Aorta (tissue), 5 donors: Measurements from ENCODE around the gene CXCL3. TPM values are rescaled to one million over a fixed set of nuclear protein-coding genes. Genes with fewer than 3 reads are reported as not detected.

Experiments used
- ATAC-seq: fragments of 200-7000 bp; cut with Tn5 transposase; one replicate; pipeline ENCODE4 v1.9.1; 2022; ENCODE audit warnings: moderate library complexity; ENCODE audit not compliant: low FRiP score
- DNase-seq, 2 donors: peaks; one replicate each; pipeline ENCODE4 v3.0.0-alpha.2; 2020
- H3K27ac ChIP-seq, 2 donors: one replicate each; pipeline ENCODE4 v1.5.1; 2013; ENCODE audit warnings: low read length in 2 of 2, mild to moderate bottlenecking in 2 of 2, moderate library complexity in 2 of 2, control low read depth in 1 of 2, inconsistent platforms in 1 of 2, low read depth in 1 of 2
- H3K27me3 ChIP-seq, 2 donors: one replicate each; pipeline ENCODE4 v1.6.1; 2013; ENCODE audit warnings: control low read depth in 1 of 2, low read length in 1 of 2, mild to moderate bottlenecking in 1 of 2, moderate library complexity in 1 of 2; ENCODE audit not compliant: insufficient read depth in 2 of 2, control insufficient read depth in 1 of 2
- H3K36me3 ChIP-seq, 2 donors: one replicate each; pipeline ENCODE4 v1.6.1; 2013; ENCODE audit warnings: control low read depth in 1 of 2, low read length in 1 of 2, mild to moderate bottlenecking in 1 of 2; ENCODE audit not compliant: insufficient read depth in 2 of 2, control insufficient read depth in 1 of 2
- H3K4me1 ChIP-seq, 2 donors: one replicate each; pipeline ENCODE4 v1.6.1; 2013; ENCODE audit warnings: low read length in 2 of 2, control low read depth in 1 of 2, mild to moderate bottlenecking in 1 of 2, moderate library complexity in 1 of 2; ENCODE audit not compliant: insufficient read depth in 2 of 2, control insufficient read depth in 1 of 2
- H3K4me3 ChIP-seq, 2 donors: one replicate each; pipeline ENCODE4 v1.5.1; 2013; ENCODE audit warnings: low read length in 2 of 2, control low read depth in 1 of 2, mild to moderate bottlenecking in 1 of 2
- H3K9me3 ChIP-seq: one replicate; pipeline ENCODE4 v1.6.1; 2013; ENCODE audit warnings: mild to moderate bottlenecking, low read length; ENCODE audit not compliant: control insufficient read depth
- WGBS, 2 donors: extraction: QIAGEN DNeasy Blood & Tissue Kit; methylation state at CpG; one replicate each; pipeline ENCODE4 v1.1.7; 2013; 5-methylcytosine and 5-hydroxymethylcytosine counted together
- intact Hi-C, 2 donors: fragments of 100-400 bp; cut with DNase I; formaldehyde crosslinking; loops; one replicate each; pipeline versions ENCODE4 v1.14.2 to v1.15.0; 2022
- polyA plus RNA-seq, 2 donors: library from polyadenylated mRNA; stranded (reverse); fragments of 200-250 nt; gene quantifications; one replicate each; pipeline ENCODE4 v1.2.3, GENCODE V29; 2013
- total RNA-seq, 2 donors: library from RNA; stranded (reverse); fragmentation: NEBNext Ultra II Directional; extraction: Animal tissue kit (Norgen Biotek cat#: 25700); gene quantifications; one replicate each; pipeline ENCODE4 v1.2.1, GENCODE V29; 2021
- donor health status: healthy with polysubstance abuse.
- donor health status: Bipolar disorder and iron deficiency.
- donor health status: DM: no; HTN: no; CAD: no.
- donor health status: DM: no; HTN: no; CAD: no.
- donor health status: DM: yes; HTN: yes; CAD: no.

Gene CXCL3
- total and polyA plus RNA-seq, 4 donors, result 0.64 to 12.1 (median 2.3) TPM

DNA sequence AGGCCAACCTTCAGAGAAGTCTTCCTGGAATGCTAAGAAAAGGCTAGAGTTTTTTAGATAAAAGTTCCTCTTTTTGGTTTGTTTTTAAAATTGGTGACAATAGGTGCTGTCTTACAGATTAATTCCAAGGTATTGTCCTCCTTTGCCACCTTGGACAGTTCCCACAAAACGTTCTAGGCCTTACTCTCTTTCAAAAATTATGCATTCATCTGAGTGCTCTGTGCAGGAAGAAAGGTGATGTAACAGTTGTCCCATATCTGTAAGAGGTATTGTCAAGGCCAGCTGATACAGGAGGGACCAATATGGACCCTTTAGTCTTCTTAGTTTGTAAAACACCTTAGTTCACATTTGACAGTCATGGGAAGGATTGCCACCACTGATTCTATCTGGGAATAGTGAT lies 24.2 kb downstream of the CXCL3 start:
- H3K27ac ChIP-seq, result no peak overlapping the region
- 13 to 14% methylated on average over 1 of the region's 1 CpG for WGBS, 2 donors
- peaks cover 0 to 2% of the 10 kb centered on the region in 2 donors for H3K27me3 ChIP-seq
- no peak overlapping the region for H3K4me3 ChIP-seq
- DNase-seq (no peak), ATAC-seq (no peak)
- H3K4me1 ChIP-seq, result no peaks in the 10 kb centered on the region
- no peaks in the 10 kb centered on the region for H3K36me3 ChIP-seq
- intact Hi-C loops, result no loop called here
- H3K9me3 ChIP-seq, result no peaks in the 10 kb centered on the region

DNA sequence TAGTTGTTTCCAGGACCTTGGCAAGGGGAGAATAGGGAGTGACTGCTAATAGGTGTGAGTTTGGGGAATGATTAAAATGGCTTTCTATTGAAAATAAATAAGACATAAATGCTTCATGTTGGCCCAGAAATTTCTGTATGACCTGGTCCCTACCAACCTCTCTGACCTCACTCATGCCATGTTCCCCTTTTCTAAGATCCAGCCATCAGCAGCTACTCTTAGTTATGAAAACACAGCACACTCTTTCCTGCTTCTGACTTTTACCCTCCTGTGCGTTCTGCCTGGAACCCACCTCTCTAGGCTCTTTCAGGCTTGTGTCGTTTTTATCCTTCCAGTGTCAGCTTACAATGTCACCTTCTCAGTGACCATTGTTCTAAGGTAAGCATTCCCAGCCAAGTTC lies 25.2 kb downstream of the CXCL3 start:
- no peak overlapping the region for H3K27ac ChIP-seq
- ATAC-seq, result no peak
- H3K27me3 ChIP-seq, result peaks cover 0 to 2% of the 10 kb centered on the region in 2 donors
- H3K9me3 ChIP-seq, result no peaks in the 10 kb centered on the region
- intact Hi-C loops, result no loop called here
- 51 to 55% methylated on average over 2 of the region's 2 CpGs for WGBS, 2 donors
- H3K36me3 ChIP-seq, result no peaks in the 10 kb centered on the region
- no peaks in the 10 kb centered on the region for H3K4me1 ChIP-seq
- H3K4me3 ChIP-seq, result no peak overlapping the region
- DNase-seq, result no peak

DNA sequence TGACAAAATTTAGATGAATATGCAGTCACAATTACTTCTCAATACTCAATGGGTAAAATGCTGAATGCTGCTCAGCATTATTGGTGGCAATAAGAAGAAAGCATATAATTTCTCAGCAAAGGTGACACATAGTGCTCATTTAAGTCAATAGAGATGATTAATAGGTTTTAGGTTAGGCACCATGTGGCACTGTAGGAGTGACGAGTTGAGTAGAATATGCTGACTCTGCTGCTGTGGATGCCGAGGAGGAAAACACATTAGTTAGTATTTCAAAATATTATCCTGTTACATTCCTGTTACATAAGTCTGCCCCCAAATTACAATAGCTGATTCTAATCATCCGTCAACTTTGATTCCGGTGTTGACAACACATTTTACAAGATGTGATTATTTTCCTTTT lies 26.4 kb downstream of the CXCL3 start:
- Histone ChIP-seq H3K9me3 (no peaks in the 10 kb centered on the region), H3K27ac (no peak overlapping the region), H3K27me3 (peaks cover 0 to 2% of the 10 kb centered on the region in 2 donors), H3K36me3 (no peaks in the 10 kb centered on the region), H3K4me1 (no peaks in the 10 kb centered on the region), H3K4me3 (no peak overlapping the region)
- DNase-seq, result no peak
- ATAC-seq, result no peak
- intact Hi-C loops, result no loop called here
- WGBS, 2 donors, result 61 to 68% methylated on average over 4 of the region's 4 CpGs

DNA sequence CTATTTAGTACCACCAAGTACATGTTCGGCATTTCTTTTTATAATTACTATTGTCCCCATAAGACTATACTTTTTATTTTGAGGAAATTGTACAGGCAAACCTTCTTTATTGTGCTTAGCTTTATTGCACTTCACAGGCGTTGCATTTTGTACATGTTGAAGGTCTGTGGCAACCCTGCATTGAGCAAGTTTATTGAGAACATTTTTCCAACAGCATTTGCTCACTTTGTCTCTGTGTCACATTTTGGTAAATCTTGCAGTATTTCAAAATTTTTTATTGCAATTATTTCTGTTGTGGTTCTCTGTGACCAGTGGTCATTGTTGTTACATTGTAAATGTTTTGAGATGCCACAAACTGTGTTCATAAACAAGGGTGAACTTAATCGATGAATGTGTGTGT lies 29.2 kb downstream of the CXCL3 start:
- intact Hi-C loops, result no loop called here
- WGBS, 2 donors, result 85 to 88% methylated on average over 3 of the region's 3 CpGs
- H3K4me1 ChIP-seq, result no peaks in the 10 kb centered on the region
- no peak overlapping the region for H3K27ac ChIP-seq
- H3K4me3 ChIP-seq, result no peak overlapping the region
- DNase-seq (no peak), ATAC-seq (no peak)
- H3K36me3 ChIP-seq, result no peaks in the 10 kb centered on the region
- H3K27me3 ChIP-seq, result no peaks in the 10 kb centered on the region
- H3K9me3 ChIP-seq, result no peaks in the 10 kb centered on the region

DNA sequence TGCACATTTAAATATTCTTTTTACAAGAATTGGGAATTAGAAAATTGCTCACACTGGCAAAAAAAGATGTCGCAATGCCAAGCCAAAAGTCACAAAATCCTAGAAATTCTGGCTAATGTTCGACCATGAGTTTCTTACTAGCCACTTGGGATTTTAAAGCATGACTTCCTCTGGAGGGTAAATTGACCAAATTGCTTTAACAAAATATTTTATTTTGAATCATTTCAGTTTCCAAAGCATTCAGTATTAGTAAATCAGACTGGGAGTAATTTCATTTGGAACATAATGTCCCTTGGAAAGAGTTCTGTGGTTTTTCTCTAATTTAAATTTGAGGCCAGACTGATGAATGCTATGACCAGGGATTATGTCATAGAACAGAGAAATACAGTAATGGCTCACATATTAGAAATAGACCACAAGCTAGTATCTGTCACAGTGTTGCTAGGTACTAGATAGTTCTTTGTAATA lies 32.4 kb downstream of the CXCL3 start:
- WGBS, 2 donors, result 56 to 63% methylated on average over 2 of the region's 2 CpGs
- Histone ChIP-seq H3K4me3 (no peak overlapping the region), H3K9me3 (no peaks in the 10 kb centered on the region), H3K4me1 (no peaks in the 10 kb centered on the region), H3K27ac (no peak overlapping the region), H3K36me3 (no peaks in the 10 kb centered on the region), H3K27me3 (no peaks in the 10 kb centered on the region)
- ATAC-seq (no peak), DNase-seq (no peak)
- intact Hi-C loops, result no loop called here

DNA sequence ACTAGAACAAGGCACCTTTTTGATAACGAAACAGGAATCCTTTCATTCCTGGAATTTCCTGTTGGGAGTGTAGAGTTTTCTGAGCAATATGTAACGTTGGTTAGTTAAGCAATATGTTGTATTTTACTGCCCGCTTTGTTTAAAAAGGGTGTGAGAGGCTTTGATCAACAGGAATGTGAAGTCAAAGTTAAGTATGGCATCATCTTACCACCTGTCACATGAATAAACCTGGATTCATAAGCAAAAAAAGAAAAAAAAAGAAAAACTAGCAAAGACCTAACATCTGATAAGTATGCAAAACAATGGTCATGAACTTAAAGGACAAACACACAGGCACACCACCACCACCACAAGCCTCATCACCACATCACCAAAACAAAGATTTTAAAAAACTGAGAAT lies 33.0 kb downstream of the CXCL3 start:
- Histone ChIP-seq H3K4me3 (no peak overlapping the region), H3K27ac (no peak overlapping the region), H3K9me3 (no peaks in the 10 kb centered on the region), H3K27me3 (no peaks in the 10 kb centered on the region), H3K4me1 (no peaks in the 10 kb centered on the region), H3K36me3 (no peaks in the 10 kb centered on the region)
- intact Hi-C loops, result no loop called here
- ATAC-seq (no peak), DNase-seq (no peak)
- WGBS, 2 donors, result 39 to 44% methylated on average over 3 of the region's 3 CpGs

DNA sequence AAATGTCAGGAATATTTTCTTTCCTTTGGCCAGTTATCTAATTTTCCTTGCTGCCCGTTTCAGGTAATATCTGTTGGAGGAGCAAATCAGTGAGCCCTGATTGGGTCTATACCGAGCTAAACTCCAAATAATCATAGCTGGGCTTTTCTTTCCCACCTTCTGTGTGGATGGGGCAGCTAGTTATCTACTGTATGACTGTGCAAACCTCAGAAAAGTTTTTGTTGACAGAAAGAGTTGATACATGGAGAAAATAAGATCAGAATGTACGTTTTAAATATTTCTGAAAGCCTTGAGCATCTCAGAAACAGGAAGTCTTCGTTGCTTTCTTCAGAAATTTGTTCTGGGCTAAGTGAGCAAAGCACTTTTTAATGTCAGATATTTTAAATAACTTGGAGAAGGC lies 33.8 kb downstream of the CXCL3 start:
- no peaks in the 10 kb centered on the region for H3K27me3 ChIP-seq
- no peaks in the 10 kb centered on the region for H3K36me3 ChIP-seq
- H3K4me1 ChIP-seq, result no peaks in the 10 kb centered on the region
- no peak overlapping the region for H3K4me3 ChIP-seq
- intact Hi-C loops, result no loop called here
- H3K9me3 ChIP-seq, result no peaks in the 10 kb centered on the region
- ATAC-seq (no peak), DNase-seq (no peak)
- no peak overlapping the region for H3K27ac ChIP-seq
- WGBS, 2 donors, result 55 to 59% methylated on average over 4 of the region's 4 CpGs

DNA sequence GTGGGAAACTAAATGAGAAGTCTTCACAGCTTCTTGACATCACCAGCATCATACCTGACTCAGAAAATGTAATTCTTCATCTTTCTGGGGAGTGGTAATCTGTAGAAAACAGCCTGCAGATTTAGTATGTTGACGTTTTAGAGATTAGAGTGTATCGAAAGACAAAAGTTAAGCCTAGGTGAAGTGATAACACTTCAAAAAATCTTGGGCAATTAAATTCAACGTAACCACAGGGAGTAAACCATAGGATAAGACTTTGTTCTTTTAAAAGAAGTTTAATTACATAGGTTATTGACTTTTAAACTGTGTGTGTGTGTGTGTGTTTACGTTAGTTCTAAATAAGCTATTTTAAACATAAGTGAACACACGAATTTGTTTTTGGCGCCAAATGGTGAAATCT lies 38.2 kb downstream of the CXCL3 start:
- Histone ChIP-seq H3K27ac (no peak overlapping the region), H3K4me1 (no peaks in the 10 kb centered on the region), H3K9me3 (no peaks in the 10 kb centered on the region), H3K4me3 (no peak overlapping the region), H3K27me3 (no peaks in the 10 kb centered on the region), H3K36me3 (no peaks in the 10 kb centered on the region)
- DNase-seq (no peak), ATAC-seq (no peak)
- WGBS, 2 donors, result 87 to 88% methylated on average over 6 of the region's 6 CpGs
- intact Hi-C loops, result no loop called here

DNA sequence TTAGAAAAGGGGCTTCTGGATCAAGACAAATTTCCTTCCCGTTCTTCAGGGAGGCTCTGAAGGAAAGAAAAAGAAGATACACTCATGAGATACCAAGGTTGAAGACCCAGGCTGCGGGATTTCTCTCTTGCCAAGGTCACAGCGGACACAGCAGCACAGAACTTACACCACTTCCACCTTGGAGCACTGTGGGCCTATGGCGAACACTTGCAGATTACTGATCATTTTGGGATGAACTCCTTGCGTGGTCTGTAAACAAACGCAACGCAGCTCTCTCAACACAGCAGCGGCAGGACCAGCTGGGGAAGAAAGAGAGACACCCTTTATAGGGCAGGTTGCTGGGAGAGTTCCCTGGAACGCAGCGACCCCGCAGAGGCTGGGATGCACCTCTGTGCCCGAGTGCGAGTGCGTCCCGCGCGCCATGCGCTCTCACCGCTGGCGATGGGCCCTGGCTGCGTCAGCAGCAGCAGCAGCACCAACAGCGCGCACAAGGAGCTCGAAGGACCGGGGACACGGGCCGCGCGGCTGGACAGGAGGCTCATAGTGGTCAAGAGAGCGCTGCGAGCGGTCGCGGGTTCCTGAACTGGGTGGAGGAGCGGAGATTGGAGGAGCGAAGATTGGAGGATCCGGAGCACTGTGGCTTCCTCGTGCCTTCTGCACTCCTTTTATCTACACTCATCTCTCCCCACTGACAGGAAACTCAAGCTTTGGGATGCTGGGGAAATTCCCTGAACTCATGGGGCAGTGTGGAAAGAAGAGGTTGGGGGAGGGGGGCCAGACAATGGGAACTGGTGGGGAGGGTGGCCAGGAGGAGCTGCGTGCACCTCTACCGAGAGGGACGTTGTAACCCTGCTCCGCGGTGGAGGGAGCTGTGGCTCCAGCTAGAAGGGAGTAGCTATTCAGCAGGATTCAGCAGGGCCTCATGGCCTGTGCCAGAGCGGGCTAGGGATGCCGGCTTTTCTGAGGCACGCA lies 40.2 kb downstream of the CXCL3 start, which contains the start of gene CXCL5:
TSS of gene CXCL5 (minus strand) at position 638 of the 972 bp plus-strand sequence. CDS start at position 542, 96 bp downstream.
- WGBS, 2 donors, result 8 to 11% methylated on average over 43 to 46 of the region's 46 CpGs
- DNase-seq (peak; percentile 61 to 79), ATAC-seq (peak; percentile 65)
- Histone ChIP-seq H3K27ac (no peak within 1 kb of the TSS), H3K4me3 (no peak within 1 kb of the TSS), H3K9me3 (no peaks in the 10 kb centered on the region), H3K27me3 (no peaks in the 10 kb centered on the region), H3K4me1 (no peaks in the 10 kb centered on the region), H3K36me3 (no peaks in the 10 kb centered on the region)
- intact Hi-C loops, result loop anchor here in 1 of 2 donors (10.0 kb wide), 1 partner anchor 46 kb away; no protein-coding TSS in a partner anchor
